SK-N-SH treated with all-trans-retinoic acid at 6 μM for 48 hours (cell line): Measurements from ENCODE around the gene LRRC25.

Experiments used
- ATAC-seq: fragments of 200-7000 bp; cut with Tn5 transposase; 3 replicates; pipeline ENCODE4 v1.9.1; 2020; ENCODE audit warnings: mild to moderate bottlenecking, moderate library complexity
- ARNTL ChIP-seq: fragments of 450-650 bp; formaldehyde crosslinking; IDR thresholded peaks from 2 replicates; pipeline ENCODE4 v1.5.0; 2020; ENCODE audit warnings: low read depth, mild to moderate bottlenecking, moderate library complexity, borderline replicate concordance
- BACH2 ChIP-seq: fragments of 250-450 bp; sonication (Bioruptor Pico); IDR thresholded peaks from 2 replicates; pipeline ENCODE4 v1.9.0; 2021; ENCODE audit warnings: mild to moderate bottlenecking, borderline replicate concordance
- CREB5 ChIP-seq: fragments of 250-450 bp; sonication (Bioruptor Pico); IDR thresholded peaks from 2 replicates; pipeline ENCODE4 v1.5.1; 2020; ENCODE audit warnings: low read depth, mild to moderate bottlenecking, moderate library complexity
- CSDC2 ChIP-seq: fragments of 250-450 bp; sonication (Bioruptor Pico); IDR thresholded peaks from 2 replicates; pipeline ENCODE4 v1.5.0; 2020; ENCODE audit warnings: mild to moderate bottlenecking, moderate library complexity
- CSRNP3 ChIP-seq: fragments of 250-450 bp; sonication (Bioruptor Pico); IDR thresholded peaks from 2 replicates; pipeline ENCODE4 v1.5.1; 2021; ENCODE audit warnings: mild to moderate bottlenecking, moderate library complexity
- ESRRG ChIP-seq: fragments of 250-450 bp; sonication (Bioruptor Pico); IDR thresholded peaks from 2 replicates; pipeline ENCODE4 v1.6.1; 2021; ENCODE audit warnings: mild to moderate bottlenecking
- GLIS3 ChIP-seq: fragments of 250-450 bp; sonication (Bioruptor Pico); IDR thresholded peaks from 2 replicates; pipeline ENCODE4 v1.5.0; 2020; ENCODE audit warnings: mild to moderate bottlenecking, moderate library complexity
- ISL1 ChIP-seq: fragments of 250-450 bp; sonication (Bioruptor Pico); IDR thresholded peaks from 2 replicates; pipeline ENCODE4 v2.1.2; 2022; ENCODE audit warnings: mild to moderate bottlenecking, moderate library complexity
- OSR1 ChIP-seq: fragments of 250-450 bp; sonication (Bioruptor Pico); IDR thresholded peaks from 2 replicates; pipeline ENCODE4 v1.8.0; 2022; ENCODE audit warnings: moderate library complexity, mild to moderate bottlenecking, inconsistent platforms
- PATZ1 ChIP-seq: fragments of 250-450 bp; sonication (Bioruptor Pico); IDR thresholded peaks from 2 replicates; pipeline ENCODE4 v1.8.0; 2020; ENCODE audit warnings: mild to moderate bottlenecking, moderate library complexity, borderline replicate concordance
- POU6F1 ChIP-seq: fragments of 250-450 bp; sonication (Bioruptor Pico); IDR thresholded peaks from 2 replicates; pipeline ENCODE4 v1.8.0; 2021; ENCODE audit warnings: low read depth, mild to moderate bottlenecking, moderate library complexity, borderline replicate concordance
- PPARA ChIP-seq: fragments of 250-450 bp; sonication (Bioruptor Pico); IDR thresholded peaks from 2 replicates; pipeline ENCODE4 v1.5.0; 2020; ENCODE audit warnings: mild to moderate bottlenecking, borderline replicate concordance
- RARB ChIP-seq: fragments of 250-450 bp; sonication (Bioruptor Pico); IDR thresholded peaks from 2 replicates; pipeline ENCODE4 v1.8.0; 2021; ENCODE audit warnings: mild to moderate bottlenecking, moderate library complexity
- SNAI2 ChIP-seq: fragments of 250-450 bp; sonication (Bioruptor Pico); IDR thresholded peaks from 2 replicates; pipeline ENCODE4 v1.5.0; 2020; ENCODE audit warnings: mild to moderate bottlenecking, moderate library complexity
- TCF4 ChIP-seq: fragments of 250-450 bp; sonication (Bioruptor Pico); IDR thresholded peaks from 2 replicates; pipeline ENCODE4 v1.8.0; 2021; ENCODE audit warnings: mild to moderate bottlenecking, moderate library complexity, borderline replicate concordance
- TOX ChIP-seq: fragments of 250-450 bp; sonication (Bioruptor Pico); IDR thresholded peaks from 2 replicates; pipeline ENCODE4 v1.8.0; 2021; ENCODE audit warnings: mild to moderate bottlenecking, moderate library complexity, borderline replicate concordance
- TSHZ2 ChIP-seq: fragments of 250-450 bp; sonication (Bioruptor Pico); IDR thresholded peaks from 2 replicates; pipeline ENCODE4 v1.5.0; 2020; ENCODE audit warnings: mild to moderate bottlenecking, moderate library complexity
- ZC3H10 ChIP-seq: fragments of 250-450 bp; sonication (Bioruptor Pico); IDR thresholded peaks from 2 replicates; pipeline ENCODE4 v1.5.1; 2021; ENCODE audit warnings: mild to moderate bottlenecking, moderate library complexity
- ZFP3 ChIP-seq: fragments of 250-450 bp; sonication (Bioruptor Pico); IDR thresholded peaks from 2 replicates; pipeline ENCODE4 v1.5.0; 2020; ENCODE audit warnings: mild to moderate bottlenecking, moderate library complexity
- ZFP30 ChIP-seq: fragments of 450-650 bp; formaldehyde crosslinking; IDR thresholded peaks from 2 replicates; pipeline ENCODE4 v1.5.0; 2022; ENCODE audit warnings: mild to moderate bottlenecking, moderate library complexity
- ZNF565 ChIP-seq: fragments of 450-650 bp; formaldehyde crosslinking; conservative IDR thresholded peaks from 2 replicates; pipeline ENCODE4 v1.5.0; 2020; ENCODE audit warnings: low read depth, mild to moderate bottlenecking, moderate library complexity
- ZNF70 ChIP-seq: fragments of 450-650 bp; formaldehyde crosslinking; IDR thresholded peaks from 2 replicates; pipeline ENCODE4 v1.5.0; 2020; ENCODE audit warnings: mild to moderate bottlenecking, moderate library complexity
- ZNF8 ChIP-seq: fragments of 450-650 bp; formaldehyde crosslinking; IDR thresholded peaks from 2 replicates; pipeline ENCODE4 v1.5.0; 2020; ENCODE audit warnings: mild to moderate bottlenecking, moderate library complexity

LRRC25 gene

GRCh38 chr19:18373892-18374629, 23.4 kb downstream of the LRRC25 start:
- TF ChIP-seq PPARA (CRISPR knock-in tag): no peak
- peak; percentile 60; the same call in 1 of the 2 replicates for TF ChIP-seq ISL1 (CRISPR knock-in tag)
- no peak for TF ChIP-seq ARNTL (CRISPR knock-in tag)
- TF ChIP-seq ZNF70 (CRISPR knock-in tag): no peak
- TF ChIP-seq TCF4 (CRISPR knock-in tag): 0 out of 2 replicates have a peak, but pooled peaks have one; percentile 13
- peak; percentile 67 for TF ChIP-seq ESRRG (CRISPR knock-in tag)
- TF ChIP-seq ZNF8 (CRISPR knock-in tag): peak; percentile 31; the same call in 1 of the 2 replicates
- TF ChIP-seq PATZ1 (CRISPR knock-in tag): peak; percentile 56; the same call in 1 of the 2 replicates
- peak; percentile 93 for TF ChIP-seq ZFP3 (CRISPR knock-in tag)
- 0 out of 2 replicates have a peak, but pooled peaks have one; percentile 21 for TF ChIP-seq GLIS3 (CRISPR knock-in tag)
- TF ChIP-seq SNAI2 (CRISPR knock-in tag): peak; percentile 97
- TF ChIP-seq OSR1 (CRISPR knock-in tag): peak; percentile 95
- peak; percentile 71 for TF ChIP-seq CREB5
- TF ChIP-seq POU6F1 (CRISPR knock-in tag): peak; percentile 93; the same call in 1 of the 2 replicates
- TF ChIP-seq ZC3H10 (CRISPR knock-in tag): peak; percentile 94
- TF ChIP-seq TSHZ2 (CRISPR knock-in tag): peak; percentile 76
- TF ChIP-seq ZFP30 (CRISPR knock-in tag): peak; percentile 52; the same call in 1 of the 2 replicates
- no peak for TF ChIP-seq CSRNP3 (CRISPR knock-in tag)
- peak; percentile 91; the same call in 1 of the 2 replicates for TF ChIP-seq RARB (CRISPR knock-in tag)
- TF ChIP-seq TOX: peak; percentile 76
- peak; percentile 75; the same call in 1 of the 2 replicates for TF ChIP-seq ZNF565 (CRISPR knock-in tag)
- no peak; the same call in 1 of the 2 replicates for TF ChIP-seq BACH2 (CRISPR knock-in tag)
- TF ChIP-seq CSDC2: peak; percentile 99
- ATAC-seq: peak; percentile 90

GRCh38 chr19:18373407-18373891, 24.0 kb downstream of the LRRC25 start:
- TF ChIP-seq ZFP3 (CRISPR knock-in tag) (peak; percentile 31; the same call in 1 of the 2 replicates), POU6F1 (CRISPR knock-in tag) (no peak), PATZ1 (CRISPR knock-in tag) (0 out of 2 replicates have a peak, but pooled peaks have one; percentile 13)
- ATAC-seq: no peak
